DND-41 (cell line): ENCODE measurements around the gene PARM1.

Source experiments
- ATAC-seq: fragments of 200-7000 bp; cut with Tn5 transposase; 3 replicates; pipeline ENCODE4 v1.9.1; 2021; ENCODE audit warnings: low read depth; ENCODE audit not compliant: insufficient read depth
- DNase-seq: peaks from one replicate; pipeline ENCODE4 v3.0.0-alpha.2; 2020
- H2AFZ ChIP-seq: 2 replicates; pipeline ENCODE4 v1.6.0; 2012; ENCODE audit warnings: low read depth, low read length
- H3K27ac ChIP-seq: 2 replicates; pipeline ENCODE4 v1.5.1; 2012; ENCODE audit warnings: low read length, inconsistent platforms
- H3K27me3 ChIP-seq: fragments of 200-600 bp; sonication (generic); 2 replicates; pipeline ENCODE4 v1.6.0; 2012; ENCODE audit warnings: low read length, mild to moderate bottlenecking, inconsistent platforms; ENCODE audit not compliant: insufficient read depth, poor library complexity
- H3K36me3 ChIP-seq: 2 replicates; pipeline ENCODE4 v1.5.1; 2012; ENCODE audit warnings: low read length, inconsistent platforms; ENCODE audit not compliant: insufficient read depth
- H3K4me1 ChIP-seq: 2 replicates; pipeline ENCODE4 v1.5.1; 2012; ENCODE audit warnings: mild to moderate bottlenecking, low read length; ENCODE audit not compliant: insufficient read depth
- H3K4me2 ChIP-seq: 2 replicates; pipeline ENCODE4 v1.6.0; 2012; ENCODE audit warnings: mild to moderate bottlenecking, moderate library complexity, low read length, inconsistent platforms; ENCODE audit not compliant: insufficient read depth
- H3K4me3 ChIP-seq, 2 experiments: fragments of 200-600 bp in 1 of 2; shearing (Covaris generic) in 1 of 2; 2 replicates each; pipeline ENCODE4 v1.5.1; 2012 to 2016; ENCODE audit warnings: inconsistent platforms in 2 of 2, low read length in 2 of 2, mild to moderate bottlenecking in 2 of 2, low read depth in 1 of 2, moderate library complexity in 1 of 2
- H3K79me2 ChIP-seq: 2 replicates; pipeline ENCODE4 v1.6.0; 2012; ENCODE audit warnings: low read length, inconsistent platforms; ENCODE audit not compliant: insufficient read depth
- H3K9ac ChIP-seq: 2 replicates; pipeline ENCODE4 v1.6.0; 2012; ENCODE audit warnings: low read depth, mild to moderate bottlenecking, inconsistent platforms, low read length, moderate library complexity
- H3K9me3 ChIP-seq: 2 replicates; pipeline ENCODE4 v1.5.1; 2012; ENCODE audit warnings: low read length, moderate library complexity, mild to moderate bottlenecking, inconsistent platforms; ENCODE audit not compliant: insufficient read depth, severe bottlenecking
- H4K20me1 ChIP-seq: 2 replicates; pipeline ENCODE4 v1.6.0; 2012; ENCODE audit warnings: low read length; ENCODE audit not compliant: insufficient read depth
- CTCF ChIP-seq: IDR thresholded peaks from 2 replicates; pipeline ENCODE4 v1.5.1; 2012; ENCODE audit warnings: borderline replicate concordance, low read length, moderate library complexity, mild to moderate bottlenecking; ENCODE audit not compliant: poor library complexity, severe bottlenecking; ENCODE audit errors: extremely low read depth
- EZH2 ChIP-seq: IDR thresholded peaks from 3 replicates; pipeline ENCODE4 v1.6.1; 2012; ENCODE audit warnings: borderline replicate concordance, low read depth, mild to moderate bottlenecking, moderate library complexity, low read length, inconsistent platforms; ENCODE audit not compliant: severe bottlenecking

PARM1 gene

DNA sequence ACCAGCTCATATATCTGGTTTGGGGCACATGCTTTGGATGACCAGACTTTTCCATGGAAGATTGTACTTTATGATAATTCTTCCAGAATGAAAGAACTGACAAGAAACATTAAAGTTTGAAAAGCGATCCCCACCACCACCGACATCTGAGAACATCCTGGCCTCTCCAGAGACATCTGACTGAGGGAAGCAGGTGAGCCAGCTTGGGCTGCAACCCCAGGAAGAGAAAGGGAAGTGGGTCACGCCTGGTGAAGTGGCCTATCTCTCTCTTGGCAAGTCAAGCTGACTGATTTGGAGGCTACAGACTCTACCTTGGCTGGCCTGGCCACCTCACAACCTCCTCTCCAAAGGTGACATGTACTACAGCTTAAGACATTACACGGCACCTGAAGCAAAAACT is 20.7 kb downstream of the PARM1 start:
- Histone ChIP-seq H3K4me3 (no peak overlapping the region), H3K27ac (no peak overlapping the region), H3K27me3 (no peaks in the 10 kb centered on the region), H3K9ac (no peak overlapping the region), H2AFZ (no peak overlapping the region), H4K20me1 (no peaks in the 10 kb centered on the region), H3K36me3 (no peaks in the 10 kb centered on the region), H3K4me1 (no peaks in the 10 kb centered on the region), H3K9me3 (no peaks in the 10 kb centered on the region), H3K79me2 (no peaks in the 10 kb centered on the region), H3K4me2 (no peak overlapping the region)
- no peak for TF ChIP-seq CTCF
- no peak for TF ChIP-seq EZH2
- ATAC-seq (no peak), DNase-seq (no peak)

DNA sequence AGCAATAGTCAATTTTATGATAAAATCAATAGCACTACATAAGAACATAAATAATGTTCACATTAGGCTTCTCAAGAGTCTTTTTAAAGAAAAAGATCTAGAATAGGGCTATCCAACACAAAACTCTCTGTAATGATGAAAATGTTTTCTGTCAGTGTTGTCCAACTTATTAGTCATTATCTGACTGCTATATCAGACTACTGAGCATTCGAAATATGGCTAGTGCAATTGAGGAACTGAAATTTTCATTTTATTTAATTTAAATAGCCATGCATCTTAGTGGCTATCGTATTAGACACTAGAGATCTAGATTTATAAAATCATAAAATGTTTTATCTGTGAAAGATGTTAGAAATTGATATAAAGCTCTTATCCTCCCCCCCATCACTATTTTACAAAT is 26.0 kb downstream of the PARM1 start:
- Histone ChIP-seq H3K9me3 (no peaks in the 10 kb centered on the region), H3K27me3 (no peaks in the 10 kb centered on the region), H3K4me2 (no peak overlapping the region), H3K9ac (no peak overlapping the region), H3K79me2 (no peaks in the 10 kb centered on the region), H3K4me1 (no peaks in the 10 kb centered on the region), H3K27ac (no peak overlapping the region), H2AFZ (no peak overlapping the region), H4K20me1 (no peaks in the 10 kb centered on the region), H3K4me3 (no peak overlapping the region), H3K36me3 (no peaks in the 10 kb centered on the region)
- DNase-seq (no peak), ATAC-seq (no peak)
- TF ChIP-seq CTCF, result no peak
- TF ChIP-seq EZH2, result no peak

- Histone ChIP-seq H3K9ac (no peak overlapping the region), H3K36me3 (no peaks in the 10 kb centered on the region), H3K4me1 (no peaks in the 10 kb centered on the region), H3K4me2 (no peak overlapping the region), H3K79me2 (no peaks in the 10 kb centered on the region), H3K4me3 (no peak overlapping the region), H3K27ac (no peak overlapping the region), H3K9me3 (no peaks in the 10 kb centered on the region), H2AFZ (no peak overlapping the region), H3K27me3 (no peaks in the 10 kb centered on the region), H4K20me1 (no peaks in the 10 kb centered on the region)
- no peak for TF ChIP-seq CTCF
- ATAC-seq (no peak), DNase-seq (no peak)
Measured at GRCh38 chr4:74961230-74961629, 28.3 kb downstream of the PARM1 start.

DNA sequence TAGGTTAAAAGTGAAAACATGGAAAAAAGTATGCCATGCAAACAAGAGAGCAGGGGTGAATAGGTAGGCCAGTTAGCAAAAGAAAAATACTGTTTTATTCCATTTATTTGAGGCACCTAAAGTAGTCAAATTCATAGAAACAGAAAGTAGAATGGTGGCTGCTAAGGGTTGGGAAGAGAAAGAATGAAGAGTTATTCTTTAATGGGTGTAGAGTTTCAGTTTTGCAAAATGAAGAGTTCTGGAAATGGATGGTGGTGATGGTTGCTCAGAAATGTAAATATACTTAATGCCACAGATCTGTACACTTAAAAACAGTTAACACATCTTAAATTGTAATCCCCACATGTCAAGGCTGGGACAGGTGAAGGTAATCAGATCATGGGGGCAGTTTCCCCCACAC is 29.7 kb downstream of the PARM1 start:
- Histone ChIP-seq H3K4me2 (no peak overlapping the region), H4K20me1 (no peaks in the 10 kb centered on the region), H3K9me3 (no peaks in the 10 kb centered on the region), H3K27me3 (no peaks in the 10 kb centered on the region), H3K36me3 (no peaks in the 10 kb centered on the region), H3K4me3 (no peak overlapping the region), H3K27ac (no peak overlapping the region), H3K9ac (no peak overlapping the region), H3K4me1 (no peaks in the 10 kb centered on the region), H3K79me2 (no peaks in the 10 kb centered on the region), H2AFZ (no peak overlapping the region)
- no peak for ATAC-seq
- TF ChIP-seq CTCF (no peak), EZH2 (no peak)
- no peak for DNase-seq
